ENCODE measurements around the gene COMMD9. TPM values are rescaled to one million over a fixed set of nuclear protein-coding genes. Genes with fewer than 3 reads are reported as not detected.

The COMMD9 gene
- total and polyA plus RNA-seq, 2 donors (not counting 1 experiment from before 2014, with no cell fraction given), result 41.3 to 47.4 TPM

Other genes starting within 250 kb of the COMMD9 start
- 3.5 and 4.0 TPM in 2 replicates for gene PRR5L, start 6.9 kb upstream of the COMMD9 start, total RNA-seq
- 5.9 and 9.3 TPM in 2 replicates for gene PRR5L, start 6.9 kb upstream of the COMMD9 start, polyA plus RNA-seq
- 20.2 and 22.4 TPM in 2 replicates for gene TRAF6, start 220.8 kb upstream of the COMMD9 start, total RNA-seq
- 10.1 and 10.5 TPM in 2 replicates for gene TRAF6, start 220.8 kb upstream of the COMMD9 start, polyA plus RNA-seq